Duodenal mucosa (tissue), 2 donors: Measurements from ENCODE around the gene ZNF549.
"Not testable (repeated sequence)": the region's sequence is repeated elsewhere in the genome, so short reads cannot be mapped to it uniquely, and the experiment has no call there.

ENCODE experiments used
- H3K27ac ChIP-seq: one replicate; pipeline ENCODE4 v1.7.0; 2013; ENCODE audit warnings: low read depth, low read length
- H3K27me3 ChIP-seq, 2 donors: one replicate each; pipeline ENCODE4 v1.7.0; 2013; ENCODE audit warnings: low read length in 2 of 2, control low read depth in 1 of 2; ENCODE audit not compliant: insufficient read depth in 2 of 2, control insufficient read depth in 1 of 2
- H3K36me3 ChIP-seq, 2 donors: one replicate each; pipeline ENCODE4 v1.7.0; 2013; ENCODE audit warnings: low read length in 2 of 2, control low read depth in 1 of 2; ENCODE audit not compliant: insufficient read depth in 2 of 2, control insufficient read depth in 1 of 2
- H3K4me1 ChIP-seq, 2 donors: one replicate each; pipeline ENCODE4 v1.7.0; 2013; ENCODE audit warnings: low read length in 2 of 2, control low read depth in 1 of 2; ENCODE audit not compliant: insufficient read depth in 2 of 2, control insufficient read depth in 1 of 2
- H3K4me3 ChIP-seq, 2 donors: one replicate each; pipeline ENCODE4 v1.7.0; 2013; ENCODE audit warnings: low read length in 2 of 2, low read depth in 1 of 2
- H3K9ac ChIP-seq, 2 donors: one replicate each; pipeline ENCODE4 v1.7.0; 2013; ENCODE audit warnings: low read length in 2 of 2, low read depth in 1 of 2
- H3K9me3 ChIP-seq, 2 donors: one replicate each; pipeline ENCODE4 v1.7.0; 2013; ENCODE audit warnings: low read length in 2 of 2, control low read depth in 1 of 2; ENCODE audit not compliant: control insufficient read depth in 1 of 2

Gene ZNF549

DNA sequence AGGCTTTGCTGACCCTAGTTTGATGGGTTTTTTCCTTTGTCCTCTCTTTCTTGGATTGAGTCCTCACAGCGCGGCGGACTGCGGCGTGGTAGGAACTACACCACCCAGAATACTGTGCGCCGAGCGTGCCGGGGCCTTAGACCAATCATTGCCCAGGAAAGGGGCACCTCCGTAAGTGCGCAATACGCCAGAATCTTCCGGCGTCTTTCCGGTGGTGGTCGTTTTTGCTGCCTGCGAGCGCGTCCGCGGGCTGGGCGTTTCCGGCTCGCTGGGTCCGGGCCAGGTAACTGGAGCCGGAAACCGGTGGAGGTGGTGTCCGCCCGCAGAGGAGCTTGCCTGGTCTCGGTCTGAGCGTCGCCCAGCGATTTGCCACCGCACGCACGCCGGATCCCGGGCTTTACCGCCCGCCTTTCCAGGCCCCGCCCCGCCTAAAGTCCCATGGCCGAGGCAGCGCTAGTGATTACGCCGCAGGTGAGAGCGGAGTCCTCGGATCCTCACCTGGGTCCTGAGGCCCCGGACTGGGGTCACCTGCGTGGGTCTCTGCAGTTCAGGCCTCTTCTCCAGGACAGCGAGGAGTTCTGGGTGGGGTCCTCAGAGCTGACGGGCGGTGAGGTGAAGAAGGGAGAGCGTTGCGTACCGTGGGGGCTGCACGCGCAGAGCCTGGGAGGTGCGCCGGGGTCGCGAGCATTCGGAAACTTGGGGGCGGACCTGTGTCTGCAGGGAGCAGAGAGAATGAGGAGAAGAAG lies at the start of gene ZNF549:
Gene ZNF549 (plus strand): TSS at position 221 of the 746 bp plus-strand sequence. CDS start 218 bp downstream, at position 439.
- Histone ChIP-seq H3K9me3 (peaks cover 18 to 24% of the 10 kb centered on the region in 2 donors), H3K4me1 (peaks cover 8 to 9% of the 10 kb centered on the region in 2 donors), H3K27ac (no peak within 1 kb of the TSS), H3K36me3 (peaks cover 12 to 17% of the 10 kb centered on the region in 2 donors), H3K4me3 (peak within 1 kb of the TSS; percentile 86 to 87), H3K9ac (peak within 1 kb of the TSS; percentile 66 to 71), H3K27me3 (no peaks in the 10 kb centered on the region)

- peak within 1 kb of the TSS; percentile 88 to 95 for H3K4me3 ChIP-seq
- peak within 1 kb of the TSS; percentile 42 for H3K27ac ChIP-seq
- peaks cover 19 to 27% of the 10 kb centered on the region in 2 donors for H3K9me3 ChIP-seq
- not testable (repeated sequence) for H3K27me3 ChIP-seq, H3K4me1 ChIP-seq
- peaks cover 12 to 25% of the 10 kb centered on the region in 2 donors for H3K36me3 ChIP-seq
- H3K9ac ChIP-seq: peak within 1 kb of the TSS; percentile 71 to 88
Measured at GRCh38 chr19:57487477-57488298, 39.5 kb upstream of the ZNF549 start, which contains the start of gene ZNF419. TSS of gene ZNF419 (plus strand) at chr19:57487750. CDS start at chr19:57487951, 201 bp downstream.

- peak overlapping the region; percentile 31 to 53 for H3K4me3 ChIP-seq
- not testable (repeated sequence) for H3K9ac ChIP-seq, H3K27me3 ChIP-seq, H3K27ac ChIP-seq, H3K4me1 ChIP-seq
- H3K9me3 ChIP-seq: peaks cover 24 to 32% of the 10 kb centered on the region in 2 donors
- H3K36me3 ChIP-seq: peaks cover 14 to 31% of the 10 kb centered on the region in 2 donors
Measured at GRCh38 chr19:57488299-57488644, 38.9 kb upstream of the ZNF549 start.

DNA sequence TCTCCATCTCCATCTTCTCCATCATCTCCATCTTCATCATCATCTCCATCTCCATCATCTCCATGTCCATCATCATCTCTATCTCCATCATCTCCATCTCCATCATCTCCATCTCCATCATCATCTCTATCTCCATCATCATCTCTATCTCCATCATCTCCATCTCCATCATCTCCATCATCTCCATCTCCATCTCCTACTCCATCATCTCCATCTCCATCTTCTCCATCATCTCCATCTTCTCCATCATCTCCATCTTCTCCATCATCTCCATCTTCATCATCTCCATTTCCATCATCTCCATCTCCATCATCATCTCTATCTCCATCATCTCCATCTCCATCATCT lies 27.9 kb upstream of the ZNF549 start:
- H3K9me3 ChIP-seq: peaks cover 18 to 35% of the 10 kb centered on the region in 2 donors
- not testable (repeated sequence) for H3K4me1 ChIP-seq, H3K9ac ChIP-seq, H3K27ac ChIP-seq, H3K27me3 ChIP-seq
- H3K4me3 ChIP-seq: peak overlapping the region in 1 of 2 donors; percentile 61
- H3K36me3 ChIP-seq: peaks cover 10 to 17% of the 10 kb centered on the region in 2 donors

GRCh38 chr19:57499680-57500395 lies 27.3 kb upstream of the ZNF549 start, which contains the start of gene ZNF773:
TSS of gene ZNF773 (plus strand) at chr19:57499938. CDS start at chr19:57500081, 143 bp downstream.
- peaks cover 21 to 35% of the 10 kb centered on the region in 2 donors for H3K9me3 ChIP-seq
- H3K9ac ChIP-seq: peak within 1 kb of the TSS; percentile 25 to 60
- H3K27ac ChIP-seq: peak within 1 kb of the TSS; percentile 66
- H3K4me3 ChIP-seq: peak within 1 kb of the TSS; percentile 61 to 65
- H3K27me3 ChIP-seq, H3K4me1 ChIP-seq: not testable (repeated sequence)
- H3K36me3 ChIP-seq: peaks cover 11 to 21% of the 10 kb centered on the region in 2 donors

GRCh38 chr19:57500400-57500799 lies 26.8 kb upstream of the ZNF549 start:
- Histone ChIP-seq H3K9me3 (peaks cover 21 to 35% of the 10 kb centered on the region in 2 donors), H3K36me3 (peaks cover 15 to 26% of the 10 kb centered on the region in 2 donors), H3K4me3 (peak overlapping the region; percentile 38 to 61)
- not testable (repeated sequence) for H3K27me3 ChIP-seq, H3K9ac ChIP-seq, H3K27ac ChIP-seq, H3K4me1 ChIP-seq

GRCh38 chr19:57506163-57506562 lies 21.0 kb upstream of the ZNF549 start:
- no peaks in the 10 kb centered on the region for H3K27me3 ChIP-seq
- peaks cover 42 to 51% of the 10 kb centered on the region in 2 donors for H3K9me3 ChIP-seq
- H3K4me3 ChIP-seq: no peak overlapping the region
- peaks cover 28 to 53% of the 10 kb centered on the region in 2 donors for H3K36me3 ChIP-seq
- H3K4me1 ChIP-seq: no peaks in the 10 kb centered on the region
- H3K27ac ChIP-seq: no peak overlapping the region
- H3K9ac ChIP-seq: no peak overlapping the region

DNA sequence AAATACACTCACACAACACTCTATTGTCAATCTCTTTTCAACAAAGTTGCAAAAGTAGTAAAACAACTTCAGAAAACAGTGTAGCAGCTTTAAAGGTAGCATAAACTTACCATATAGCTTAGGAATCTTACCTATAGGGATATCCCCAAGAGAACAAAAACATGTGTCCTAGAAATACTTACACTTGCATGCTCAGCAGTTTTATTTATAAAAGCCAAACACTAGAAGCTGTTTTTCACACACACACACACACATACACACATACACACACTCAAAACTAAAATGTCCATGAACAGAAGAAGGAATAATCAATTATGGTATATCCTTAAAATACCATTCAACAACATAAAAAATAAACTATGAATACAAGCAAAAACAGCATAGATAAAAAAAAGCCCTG lies 15.7 kb upstream of the ZNF549 start:
- H3K9me3 ChIP-seq: peaks cover 45 to 71% of the 10 kb centered on the region in 2 donors
- no peaks in the 10 kb centered on the region for H3K4me1 ChIP-seq
- H3K27ac ChIP-seq: no peak overlapping the region
- no peak overlapping the region for H3K4me3 ChIP-seq
- H3K9ac ChIP-seq: no peak overlapping the region
- H3K27me3 ChIP-seq: no peaks in the 10 kb centered on the region
- peaks cover 12 to 24% of the 10 kb centered on the region in 2 donors for H3K36me3 ChIP-seq

DNA sequence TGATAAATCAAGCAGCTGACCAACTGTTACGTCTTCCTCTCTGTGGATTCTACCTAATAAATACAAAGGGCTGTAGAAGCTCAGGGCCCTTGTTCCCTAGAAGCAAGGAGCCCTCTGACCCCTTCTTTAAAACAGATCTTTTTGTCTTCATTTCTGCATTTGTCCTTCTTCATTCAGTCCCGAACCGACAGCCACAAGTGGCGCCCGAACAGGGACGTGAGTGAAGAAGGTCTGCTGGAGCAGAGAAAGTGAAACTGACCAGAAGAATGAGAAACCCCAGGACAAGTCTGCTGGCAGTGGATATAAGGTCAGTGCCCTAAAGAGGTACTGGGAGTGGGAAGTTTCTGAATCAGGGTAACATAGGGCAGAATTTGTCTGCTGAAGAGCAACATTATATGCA lies 14.3 kb upstream of the ZNF549 start:
- no peak overlapping the region for H3K27ac ChIP-seq
- peak overlapping the region in 1 of 2 donors; percentile 33 for H3K4me3 ChIP-seq
- no peak overlapping the region for H3K9ac ChIP-seq
- H3K4me1 ChIP-seq: no peaks in the 10 kb centered on the region
- H3K9me3 ChIP-seq: peaks cover 41 to 63% of the 10 kb centered on the region in 2 donors
- peaks cover 6 to 11% of the 10 kb centered on the region in 2 donors for H3K36me3 ChIP-seq
- no peaks in the 10 kb centered on the region for H3K27me3 ChIP-seq
